CD4-positive, alpha-beta T cell treated with Interleukin-21 for 1 hour (primary cell): ENCODE measurements around the gene PMEPA1.
"Not testable (repeated sequence)": the region's sequence is repeated elsewhere in the genome, so short reads cannot be mapped to it uniquely, and the experiment has no call there.

Source experiments
- DNase-seq: peaks from one replicate; pipeline ENCODE4 v3.0.0-alpha.2; 2020

The PMEPA1 gene

DNA sequence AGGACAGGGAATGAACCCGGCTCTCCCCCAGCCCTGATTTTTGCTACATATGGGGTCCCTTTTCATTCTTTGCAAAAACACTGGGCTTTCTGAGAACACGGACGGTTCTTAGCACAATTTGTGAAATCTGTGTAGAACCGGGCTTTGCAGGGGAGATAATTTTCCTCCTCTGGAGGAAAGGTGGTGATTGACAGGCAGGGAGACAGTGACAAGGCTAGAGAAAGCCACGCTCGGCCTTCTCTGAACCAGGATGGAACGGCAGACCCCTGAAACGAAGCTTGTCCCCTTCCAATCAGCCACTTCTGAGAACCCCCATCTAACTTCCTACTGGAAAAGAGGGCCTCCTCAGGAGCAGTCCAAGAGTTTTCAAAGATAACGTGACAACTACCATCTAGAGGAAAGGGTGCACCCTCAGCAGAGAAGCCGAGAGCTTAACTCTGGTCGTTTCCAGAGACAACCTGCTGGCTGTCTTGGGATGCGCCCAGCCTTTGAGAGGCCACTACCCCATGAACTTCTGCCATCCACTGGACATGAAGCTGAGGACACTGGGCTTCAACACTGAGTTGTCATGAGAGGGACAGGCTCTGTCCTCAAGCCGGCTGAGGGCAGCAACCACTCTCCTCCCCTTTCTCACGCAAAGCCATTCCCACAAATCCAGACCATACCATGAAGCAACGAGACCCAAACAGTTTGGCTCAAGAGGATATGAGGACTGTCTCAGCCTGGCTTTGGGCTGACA lies 60.8 kb downstream of the PMEPA1 start:
- no peak for DNase-seq

GRCh38 chr20:57647933-57648785 lies 61.7 kb downstream of the PMEPA1 start:
- no peak for DNase-seq

DNA sequence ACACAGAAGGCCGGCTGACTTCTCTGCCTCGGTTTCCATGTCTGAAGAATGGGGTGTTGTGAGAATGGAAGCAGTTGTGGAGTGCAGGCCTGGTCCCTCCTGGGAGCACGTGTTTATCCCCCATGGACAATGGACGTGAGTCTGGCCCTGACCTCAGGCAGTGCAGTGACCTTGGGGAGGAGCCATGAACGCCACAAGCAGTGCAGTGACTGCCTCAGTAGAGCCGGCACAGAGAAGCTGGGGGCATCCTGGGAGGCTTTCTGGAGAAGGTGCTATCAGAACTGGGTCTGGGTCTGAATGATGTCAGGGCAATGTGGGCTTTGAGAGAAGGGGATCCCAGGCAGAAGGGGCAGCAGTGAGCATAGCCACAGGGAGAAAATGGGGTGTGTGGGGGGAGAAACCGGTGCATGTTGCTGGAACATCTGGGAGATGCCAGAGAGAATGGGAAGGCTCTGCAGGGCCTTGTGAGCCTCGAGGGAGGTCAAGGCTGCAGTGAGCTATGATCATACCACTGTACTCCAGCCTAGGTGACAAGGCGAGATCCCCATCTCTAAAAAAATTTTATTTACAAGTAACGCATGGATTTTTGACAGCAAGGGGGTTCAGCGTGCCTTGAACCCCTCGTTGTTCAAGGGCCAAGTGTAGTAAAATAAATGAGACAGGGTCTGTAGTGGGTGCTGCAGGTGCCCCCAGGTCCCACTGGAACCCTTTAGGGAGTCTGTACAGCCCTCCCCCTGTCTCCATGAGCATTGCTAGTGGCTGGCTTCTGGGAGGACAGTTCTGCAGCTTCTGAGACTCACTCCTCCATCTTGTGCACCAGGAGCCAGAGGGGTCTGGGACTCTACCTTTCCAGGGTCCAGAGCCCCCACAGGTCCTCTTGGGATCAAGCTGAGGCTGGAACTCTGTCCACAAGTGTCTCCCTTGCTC lies 62.5 kb downstream of the PMEPA1 start:
- no peak for DNase-seq

GRCh38 chr20:57638895-57639236 lies 70.9 kb downstream of the PMEPA1 start:
- DNase-seq: no peak

GRCh38 chr20:57638173-57638894 lies 71.5 kb downstream of the PMEPA1 start:
- DNase-seq: no peak

DNA sequence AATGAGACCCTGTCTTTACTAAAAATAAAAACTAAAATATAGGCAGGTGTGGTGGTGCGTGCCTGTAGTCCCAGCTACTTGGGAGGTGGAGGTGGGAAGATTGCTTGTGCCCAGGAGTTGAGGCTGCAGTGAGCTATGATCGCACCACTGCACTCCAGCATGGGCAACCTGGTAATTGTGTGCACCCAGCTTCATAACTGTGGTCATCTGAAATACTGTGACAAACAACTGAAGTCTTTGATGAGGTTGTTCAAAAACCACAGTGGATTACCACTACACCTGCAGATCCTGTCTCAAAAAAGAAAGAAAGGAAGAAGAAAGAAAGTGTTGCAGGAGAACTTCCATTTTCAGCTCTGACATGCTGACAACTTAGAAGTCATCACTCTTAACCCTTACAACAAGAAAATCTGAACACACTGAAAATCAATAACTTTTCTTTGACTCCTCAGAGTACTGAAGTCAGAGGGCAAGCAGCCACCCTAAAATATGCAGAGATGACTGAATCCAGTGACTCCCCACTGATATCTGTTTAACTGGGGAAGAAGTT lies 75.8 kb downstream of the PMEPA1 start:
- DNase-seq: peak; percentile 51

DNA sequence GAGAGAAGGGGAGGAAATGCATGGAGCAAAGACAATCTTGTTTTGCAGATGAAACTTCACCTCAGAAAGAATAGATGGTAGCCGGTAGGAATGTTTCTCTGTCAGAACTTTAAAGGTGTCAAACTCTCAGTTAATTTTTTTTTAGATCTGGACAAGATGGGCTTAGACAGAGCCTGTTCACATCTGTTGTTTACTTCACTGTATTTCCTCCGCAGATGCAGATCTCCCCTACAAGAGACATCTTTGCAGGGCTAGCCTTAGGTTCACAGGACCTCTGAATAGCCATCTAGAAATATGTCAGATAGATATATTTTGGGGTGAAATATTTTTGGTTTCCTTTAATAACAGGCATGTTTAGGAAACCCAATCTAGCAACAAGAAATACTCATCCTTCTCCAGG lies 77.5 kb downstream of the PMEPA1 start:
- no peak for DNase-seq

- DNase-seq: peak; percentile 35
Measured at GRCh38 chr20:57630061-57630460, 79.8 kb downstream of the PMEPA1 start.

DNA sequence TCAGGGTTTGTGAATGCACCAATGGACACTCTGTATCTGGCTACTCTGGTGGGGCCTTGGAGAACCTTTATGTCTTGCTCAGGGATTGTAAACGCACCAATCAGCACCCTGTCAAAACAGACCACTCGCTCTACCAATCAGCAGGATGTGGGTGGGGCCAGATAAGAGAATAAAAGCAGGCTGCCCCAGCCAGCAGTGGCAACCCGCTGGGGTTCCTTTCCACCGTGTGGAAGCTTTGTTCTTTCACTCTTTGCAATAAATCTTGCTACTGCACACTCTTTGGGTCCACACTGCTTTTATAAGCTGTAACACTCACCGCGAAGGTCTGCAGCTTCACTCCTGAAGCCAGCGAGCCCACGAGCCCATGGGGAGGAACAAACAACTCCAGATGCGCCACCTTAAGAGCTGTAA lies 80.3 kb downstream of the PMEPA1 start:
- DNase-seq: peak; percentile 48

GRCh38 chr20:57628962-57629308 lies 80.9 kb downstream of the PMEPA1 start:
- DNase-seq: not testable (repeated sequence)

GRCh38 chr20:57628047-57628961 lies 81.5 kb downstream of the PMEPA1 start:
- peak; percentile 77 for DNase-seq

- DNase-seq: no peak
Measured at GRCh38 chr20:57627339-57627738, 82.5 kb downstream of the PMEPA1 start.

GRCh38 chr20:57625978-57626377 lies 83.8 kb downstream of the PMEPA1 start:
- no peak for DNase-seq

DNA sequence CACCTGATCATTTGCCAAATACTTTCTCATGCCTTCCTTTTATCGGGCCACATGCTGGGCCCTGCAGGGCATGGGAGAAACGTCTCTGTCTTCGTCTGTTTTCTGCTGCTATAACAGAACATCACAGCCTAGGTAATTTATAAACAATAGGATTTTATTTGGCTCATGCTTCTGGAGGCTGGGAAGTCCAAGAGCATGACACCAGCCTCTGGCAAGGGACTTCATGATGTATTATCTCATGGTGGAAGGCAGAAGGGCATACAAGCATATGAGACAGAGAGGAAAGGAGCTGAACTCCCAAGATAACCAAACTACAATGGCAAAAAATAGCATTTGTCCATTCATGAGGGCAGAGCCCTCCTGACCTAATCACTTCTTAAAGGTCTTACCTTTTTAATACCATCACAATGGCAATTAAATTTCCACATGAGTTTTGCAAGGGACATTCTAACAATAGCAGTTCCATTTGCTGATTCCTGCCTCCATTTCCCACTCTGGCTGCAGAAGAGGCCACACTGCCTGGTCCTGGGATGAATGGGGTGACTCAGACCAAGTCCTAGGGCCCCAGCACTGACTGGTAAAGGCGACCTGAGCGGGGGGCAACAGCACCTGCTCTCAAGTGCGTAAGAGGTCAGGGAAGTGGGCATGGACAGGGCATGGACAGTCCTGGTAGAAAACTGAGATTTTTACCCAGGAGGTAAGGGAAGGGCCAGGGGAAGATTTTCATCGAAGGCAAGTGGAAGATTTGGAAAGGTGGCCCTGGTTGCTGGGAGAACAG lies 84.4 kb downstream of the PMEPA1 start:
- DNase-seq: no peak

DNA sequence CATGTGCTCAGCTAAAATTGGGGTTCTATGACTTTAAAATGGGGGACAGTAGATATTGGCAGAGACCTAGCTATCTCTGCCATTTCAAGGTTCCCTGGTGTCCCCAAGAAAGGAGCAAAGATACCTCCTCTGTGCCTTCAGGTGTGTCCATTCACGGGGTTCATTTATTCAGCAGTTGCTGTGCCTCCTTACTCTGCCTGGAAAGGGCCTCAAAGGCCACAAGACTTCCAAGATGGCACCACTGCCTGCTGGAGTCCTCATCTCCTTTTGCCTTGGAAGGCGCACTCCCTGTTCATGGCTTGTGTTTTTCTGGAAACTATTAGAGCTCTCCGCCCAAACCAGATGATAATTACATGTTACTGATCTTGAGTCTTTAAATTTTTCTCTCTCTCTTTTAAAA lies 85.7 kb downstream of the PMEPA1 start:
- DNase-seq: no peak

DNA sequence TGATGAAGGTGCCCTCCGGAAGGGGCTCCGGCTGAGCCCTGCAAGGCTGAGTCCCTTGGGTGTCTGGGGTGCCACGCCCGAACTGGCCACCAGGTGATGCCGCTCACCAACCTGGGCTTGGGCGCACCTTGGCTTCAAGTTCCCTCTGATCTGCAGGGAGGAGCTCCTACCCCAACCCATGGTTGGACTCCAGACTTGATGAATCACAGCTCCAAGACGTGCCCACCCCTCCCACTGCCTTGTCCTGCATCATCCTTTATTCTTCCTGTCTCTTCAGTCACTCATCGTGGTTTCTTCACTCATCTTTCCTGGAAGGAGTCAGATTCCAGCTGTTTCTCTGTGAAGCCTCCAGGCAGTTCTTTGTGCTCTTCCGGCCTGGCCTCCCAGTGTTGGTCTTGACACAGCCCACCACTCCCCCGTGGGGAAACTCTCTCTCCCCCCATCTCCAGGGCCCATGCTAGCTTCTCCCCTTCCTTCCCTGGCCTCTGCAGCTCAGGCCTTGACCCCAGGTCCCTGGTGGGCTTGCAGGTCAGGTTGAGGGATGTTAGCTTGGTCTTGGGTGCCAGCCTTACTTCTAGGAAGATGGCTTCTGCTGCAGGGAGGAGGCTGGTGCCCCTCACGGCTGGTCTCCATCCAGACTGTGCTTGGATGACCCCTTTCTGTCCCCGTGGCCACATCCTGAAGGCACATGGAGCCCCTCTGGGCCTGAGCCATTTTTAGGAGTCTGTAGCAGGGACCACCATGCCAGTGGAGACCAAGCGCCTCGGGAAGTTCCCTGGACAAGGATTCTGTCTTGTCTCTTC lies 87.0 kb downstream of the PMEPA1 start:
- DNase-seq: peak; percentile 76

- DNase-seq: no peak
Measured at GRCh38 chr20:57622201-57622570, 87.6 kb downstream of the PMEPA1 start.

DNA sequence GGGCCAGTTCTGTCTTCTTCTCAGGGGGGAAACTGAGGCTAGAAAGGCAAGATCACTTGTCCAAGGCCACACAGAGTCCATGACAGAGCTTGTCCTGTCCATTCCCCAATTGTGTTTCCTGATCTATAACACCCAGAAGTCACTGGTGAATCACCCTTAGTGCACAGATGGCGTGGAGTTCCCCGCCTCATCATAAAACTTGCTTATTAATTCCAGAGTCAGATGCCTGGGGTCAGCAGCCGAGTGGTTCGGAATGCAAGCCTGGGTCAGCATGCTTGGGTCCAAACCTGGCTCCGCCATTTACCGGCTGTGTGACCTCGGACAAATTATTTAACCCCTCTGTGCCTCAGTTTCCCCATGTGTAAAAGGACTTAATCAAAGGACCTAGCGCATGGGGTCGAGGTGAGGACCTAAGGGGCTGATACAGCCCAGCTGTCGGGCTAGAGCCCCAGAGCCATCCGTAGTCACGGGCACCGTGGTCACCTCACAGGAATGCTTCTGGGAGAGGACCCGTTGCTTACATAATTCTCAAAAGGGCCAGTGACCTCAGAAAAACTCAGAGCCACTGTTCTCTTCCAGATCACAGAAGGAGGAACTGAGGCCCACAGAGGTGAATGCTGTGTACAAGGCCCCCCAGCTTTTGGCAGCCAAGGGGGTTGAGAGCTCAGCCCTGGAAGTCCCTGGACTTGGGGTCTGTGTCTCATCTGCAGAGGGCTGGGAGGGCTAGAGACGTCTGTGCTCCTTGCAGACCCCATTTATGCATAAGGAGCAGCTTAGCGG lies 88.2 kb downstream of the PMEPA1 start:
- DNase-seq: no peak

DNA sequence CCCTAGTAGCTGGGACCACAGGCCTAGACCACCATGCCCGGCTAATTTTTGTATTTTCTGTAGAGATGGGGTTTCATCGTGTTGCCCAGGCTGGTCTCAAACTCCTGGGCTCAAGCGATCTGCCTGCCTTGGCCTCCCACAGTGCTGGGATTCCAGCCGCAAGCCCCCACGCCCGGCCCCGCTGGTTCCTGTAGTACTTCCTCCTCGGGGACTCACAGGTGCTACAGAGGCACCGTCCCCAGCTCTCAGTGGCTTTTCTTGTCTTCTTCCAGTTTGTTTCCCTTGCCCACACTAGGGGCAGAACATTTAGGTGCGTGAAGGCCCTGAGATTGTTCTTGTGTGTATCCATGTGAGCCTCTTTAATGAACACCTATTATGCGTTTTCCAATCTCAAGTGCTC lies 88.8 kb downstream of the PMEPA1 start:
- peak; percentile 16 for DNase-seq
